AG04449 (cell line): ENCODE data around the gene NELL1.

Experiments
- CTCF ChIA-PET: fragments of 350-600 bp; formaldehyde crosslinking; extraction: SDS; loops from one replicate; lab custom pipeline; 2021; ENCODE audit warnings: antibody characterized with exemption; lab: Yijun Ruan, JAX
- POLR2A ChIA-PET: fragments of 400-600, 350-600 bp; formaldehyde crosslinking; extraction: SDS; loops from one replicate; lab custom pipeline; 2020; ENCODE audit warnings: antibody characterized with exemption, inconsistent platforms; lab: Yijun Ruan, JAX
- DNase-seq: peaks from one replicate; pipeline ENCODE4 v3.0.0-alpha.2; 2010; ENCODE audit warnings: low read depth, low spot score
- H3K4me3 ChIP-seq: 2 replicates; pipeline ENCODE4 v1.5.1; 2011; ENCODE audit warnings: low read depth, mild to moderate bottlenecking, control low read depth, low read length
- CTCF ChIP-seq: IDR thresholded peaks from one replicate; pipeline ENCODE4 v1.5.1; 2011; ENCODE audit warnings: mild to moderate bottlenecking, moderate library complexity, low read length, control low read depth, inconsistent platforms; ENCODE audit not compliant: insufficient read depth; ENCODE audit errors: missing control alignments

The NELL1 gene

DNA sequence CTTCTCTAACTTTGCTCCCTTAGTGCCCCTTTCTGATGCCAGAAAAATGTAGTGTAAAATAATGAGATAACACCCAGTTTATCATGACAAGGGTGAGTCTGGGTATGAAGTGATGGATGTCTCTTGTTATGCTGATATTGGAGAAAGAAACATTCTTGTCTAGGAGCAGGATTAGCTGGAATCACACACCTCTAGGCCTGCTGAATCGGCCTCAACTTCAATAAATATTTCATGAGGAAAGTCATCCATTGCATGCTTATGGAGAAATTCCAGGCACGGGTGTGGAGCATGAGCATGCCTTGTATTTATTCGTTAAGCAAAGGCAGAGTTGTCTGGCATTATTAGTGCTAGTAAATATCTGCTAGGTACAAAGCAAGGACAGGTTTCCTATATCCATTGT, 113.4 kb downstream of the NELL1 start:
- ChIA-PET POLR2A (no interaction called here), CTCF (no interaction called here)
- no peak for DNase-seq

DNA sequence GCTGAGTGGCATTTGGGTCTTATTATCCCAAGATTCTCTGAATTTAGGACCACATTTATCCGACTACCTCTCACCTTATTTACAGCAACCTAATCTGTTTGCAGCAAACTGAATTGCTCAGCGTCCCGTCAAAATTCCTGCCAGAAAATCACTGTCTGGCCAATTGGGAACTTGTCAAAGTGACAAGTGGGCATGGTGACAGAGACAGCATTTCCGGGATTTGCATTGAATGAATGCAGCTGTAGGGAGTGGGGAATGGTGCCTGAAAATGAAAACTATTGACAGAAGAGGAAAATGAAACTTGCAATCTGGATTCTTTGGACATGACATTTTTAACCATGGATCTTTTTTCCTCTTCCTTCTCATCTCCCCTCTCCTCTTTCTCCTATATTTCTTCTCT, 113.8 kb downstream of the NELL1 start:
- POLR2A ChIA-PET, result no interaction called here
- H3K4me3 ChIP-seq, result no peak overlapping the region
- DNase-seq, result no peak
- TF ChIP-seq CTCF, result no peak
- CTCF ChIA-PET, result no interaction called here

More for the DNA sequence above, 113.4 kb downstream of the NELL1 start:
- TF ChIP-seq CTCF, result no peak
- no peak overlapping the region for H3K4me3 ChIP-seq

- TF ChIP-seq CTCF, result no peak
- CTCF ChIA-PET, result no interaction called here
- POLR2A ChIA-PET, result no interaction called here
- DNase-seq, result no peak
- H3K4me3 ChIP-seq, result no peak overlapping the region
These were observed 121.2 kb downstream of the NELL1 start for GRCh38 chr11:20790622-20791021.

DNA sequence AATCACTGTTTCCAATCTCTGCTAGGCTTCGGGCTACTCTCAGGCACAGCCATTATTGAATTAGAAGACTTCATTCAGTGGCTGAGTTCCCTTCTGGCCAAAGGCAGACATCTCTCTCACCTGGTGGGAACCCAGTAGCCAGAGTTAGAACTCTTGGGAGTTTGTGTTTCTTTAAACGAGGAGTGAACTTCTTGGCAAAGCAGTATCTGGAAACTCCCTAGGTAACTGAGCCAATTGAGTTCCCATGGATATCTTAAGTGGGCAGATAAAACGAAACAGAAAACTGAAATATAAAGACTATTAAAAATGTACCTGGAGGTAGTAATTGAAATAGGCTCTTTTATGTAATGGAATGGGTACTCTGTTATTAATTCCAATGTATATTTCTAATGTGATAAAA, 125.6 kb downstream of the NELL1 start:
- ChIA-PET POLR2A (no interaction called here), CTCF (no interaction called here)
- no peak overlapping the region for H3K4me3 ChIP-seq
- DNase-seq, result no peak
- no peak for TF ChIP-seq CTCF

DNA sequence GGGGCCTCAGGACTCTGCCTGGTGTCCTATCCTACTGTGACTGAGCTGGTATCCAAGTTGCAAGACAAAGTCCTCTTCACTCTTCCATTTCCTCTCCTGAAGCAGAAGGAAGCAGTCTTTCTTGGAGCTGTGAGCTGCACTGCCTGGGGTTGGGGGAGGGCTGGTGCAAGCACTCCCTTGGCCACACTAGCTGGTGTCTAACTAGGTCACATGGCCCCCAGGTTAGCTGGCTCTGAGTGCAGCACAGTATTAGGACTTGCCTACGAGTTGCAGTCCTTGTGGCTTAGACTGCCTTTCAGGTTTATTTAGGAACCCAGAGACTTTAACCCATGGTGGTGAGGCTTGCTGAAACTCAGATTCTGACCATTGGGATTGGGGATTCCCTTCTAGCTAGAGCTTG, 138.9 kb downstream of the NELL1 start:
- ChIA-PET POLR2A (no interaction called here), CTCF (no interaction called here)
- no peak for TF ChIP-seq CTCF
- DNase-seq, result no peak
- no peak overlapping the region for H3K4me3 ChIP-seq

GRCh38 chr11:20821046-20821445, 151.7 kb downstream of the NELL1 start:
- CTCF ChIA-PET, result no interaction called here
- no peak for DNase-seq
- POLR2A ChIA-PET, result no interaction called here
- TF ChIP-seq CTCF, result no peak
- H3K4me3 ChIP-seq, result no peak overlapping the region

DNA sequence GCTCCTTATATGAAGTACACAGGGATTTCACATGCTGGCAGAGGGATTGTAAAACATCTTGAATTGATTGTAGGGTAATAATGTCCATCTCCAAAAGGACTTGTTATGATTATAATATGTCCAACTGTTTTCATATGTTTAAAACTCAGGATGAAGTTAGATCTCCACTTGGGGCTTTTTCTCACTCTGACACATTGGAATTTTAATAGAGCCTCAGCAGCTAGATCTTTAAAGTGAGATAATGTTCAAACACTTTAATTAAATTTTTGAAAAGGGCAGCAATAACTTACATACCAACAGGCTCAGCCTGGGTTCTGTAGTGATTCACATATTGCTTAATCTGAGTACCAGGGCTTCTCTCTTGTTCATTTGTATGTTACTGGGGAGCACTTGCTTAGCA, 152.1 kb downstream of the NELL1 start:
- ChIA-PET POLR2A (no interaction called here), CTCF (no interaction called here)
- no peak overlapping the region for H3K4me3 ChIP-seq
- no peak for TF ChIP-seq CTCF
- DNase-seq, result no peak
